H1 (cell line): Measurements from ENCODE around the gene MLPH. TPM values are rescaled to one million over a fixed set of nuclear protein-coding genes. Genes with fewer than 3 reads are reported as not detected.
A peak's percentile ranks its signal among the peaks of the same experiment; 100 is the strongest.

ENCODE experiments used
- CTCF ChIA-PET: fragments of 300-600 bp; sonication (Branson Sonifier 250); formaldehyde crosslinking; loops from one replicate; lab custom pipeline; 2021; ENCODE audit not compliant: partially characterized antibody; lab: Charles Lee
- POLR2A ChIA-PET: fragments of 300-600 bp; sonication (Branson Sonifier 250); formaldehyde crosslinking; loops from one replicate; lab custom pipeline; 2021; ENCODE audit warnings: inconsistent platforms; ENCODE audit not compliant: partially characterized antibody; lab: Charles Lee
- DNase-seq, 2 experiments: peaks; one replicate each; pipeline versions ENCODE4 v3.0.0 to v3.0.0-alpha.2; 2010 to 2022; ENCODE audit warnings: low spot score in 2 of 2, low read depth in 1 of 2, mixed read lengths in 1 of 2
- FAIRE-seq: peaks from 2 replicates; lab custom pipeline; 2011; peaks lifted over from hg19 to GRCh38; lab: Jason Lieb, UNC
- H2AFZ ChIP-seq: 2 replicates; pipeline ENCODE4 v1.8.1; 2012; ENCODE audit warnings: low read length, inconsistent platforms
- H2AK5ac ChIP-seq: 2 replicates; pipeline ENCODE4 v1.6.1; 2013; ENCODE audit warnings: low read depth, low read length
- H2BK120ac ChIP-seq: replicated peaks from 2 replicates; pipeline ENCODE3; 2013; ENCODE audit warnings: low read depth, low read length, inconsistent platforms
- H2BK12ac ChIP-seq: 2 replicates; pipeline ENCODE4 v1.6.1; 2013; ENCODE audit warnings: low read depth, low read length
- H2BK15ac ChIP-seq: 2 replicates; pipeline ENCODE4 v1.6.1; 2013; ENCODE audit warnings: low read length
- H2BK20ac ChIP-seq: 2 replicates; pipeline ENCODE4 v1.6.1; 2013; ENCODE audit warnings: low read length
- H2BK5ac ChIP-seq: 2 replicates; pipeline ENCODE4 v1.6.1; 2013; ENCODE audit warnings: low read depth, low read length
- H3K14ac ChIP-seq: 2 replicates; pipeline ENCODE4 v1.6.1; 2013; ENCODE audit warnings: inconsistent platforms; ENCODE audit not compliant: insufficient read length
- H3K18ac ChIP-seq: 2 replicates; pipeline ENCODE4 v1.6.1; 2013; ENCODE audit warnings: low read length; ENCODE audit errors: extremely low read depth
- H3K23ac ChIP-seq: 2 replicates; pipeline ENCODE4 v1.6.1; 2013; ENCODE audit warnings: inconsistent platforms; ENCODE audit not compliant: insufficient read length
- H3K23me2 ChIP-seq: 2 replicates; pipeline ENCODE4 v1.6.1; 2013; ENCODE audit warnings: low read depth, low read length
- H3K27ac ChIP-seq: 2 replicates; pipeline ENCODE4 v1.6.1; 2011; ENCODE audit warnings: low read depth, low read length, inconsistent platforms
- H3K27me3 ChIP-seq, 4 experiments: replicated peaks in 1 of 4; 1 replicate in 1 of 4; 2 replicates in 3 of 4; pipeline versions ENCODE4 v1.6.1 to v1.8.1; 2011 to 2013; ENCODE audit warnings: low read length in 3 of 4, mild to moderate bottlenecking in 3 of 4, inconsistent platforms in 2 of 4, mixed read lengths in 2 of 4, moderate library complexity in 1 of 4; ENCODE audit not compliant: control insufficient read depth in 3 of 4, insufficient read depth in 3 of 4; ENCODE audit errors: extremely low read depth in 1 of 4
- H3K36me3 ChIP-seq, 4 experiments: 2 replicates each; pipeline versions ENCODE4 v1.6.1 to v1.8.1; 2011 to 2013; ENCODE audit warnings: mild to moderate bottlenecking in 4 of 4, low read length in 3 of 4, moderate library complexity in 2 of 4, control low read depth in 1 of 4, inconsistent platforms in 1 of 4; ENCODE audit not compliant: insufficient read depth in 4 of 4, control insufficient read depth in 2 of 4
- H3K4ac ChIP-seq: replicated peaks from 2 replicates; pipeline ENCODE3; 2013; ENCODE audit warnings: low read length, low read depth, mixed read lengths, inconsistent platforms; ENCODE audit not compliant: insufficient read length
- H3K4me1 ChIP-seq, 4 experiments: replicated peaks in 1 of 4; 1 replicate in 1 of 4; 2 replicates in 3 of 4; pipeline versions ENCODE4 v1.6.1 to v1.8.1; 2011 to 2013; ENCODE audit warnings: low read length in 3 of 4, inconsistent platforms in 2 of 4, mixed read lengths in 1 of 4; ENCODE audit not compliant: insufficient read depth in 4 of 4, control insufficient read depth in 3 of 4
- H3K4me2 ChIP-seq, 2 experiments: 2 replicates each; pipeline versions ENCODE4 v1.6.1 to v1.8.1; 2011 to 2013; ENCODE audit warnings: low read depth in 2 of 2, low read length in 2 of 2, control low read depth in 1 of 2, inconsistent platforms in 1 of 2, mild to moderate bottlenecking in 1 of 2; ENCODE audit not compliant: insufficient read depth in 1 of 2
- H3K4me3 ChIP-seq, 4 experiments: fragments of 200-600, 300-600 bp in 1 of 4; sonication (generic), shearing (Covaris generic), sonication (Bioruptor Twin) in 1 of 4; 2 replicates each; pipeline versions ENCODE4 v1.5.1 to v1.8.1; 2011 to 2016; ENCODE audit warnings: low read length in 4 of 4, low read depth in 3 of 4, control low read depth in 2 of 4, inconsistent platforms in 2 of 4, mild to moderate bottlenecking in 2 of 4, mixed read lengths in 1 of 4, moderate library complexity in 1 of 4; ENCODE audit not compliant: insufficient read depth in 2 of 4; ENCODE audit errors: extremely low read depth in 1 of 4
- H3K56ac ChIP-seq: replicated peaks from 2 replicates; pipeline ENCODE3; 2013; ENCODE audit warnings: low read depth, mild to moderate bottlenecking, mixed read lengths, low read length, inconsistent platforms; ENCODE audit not compliant: insufficient read length
- H3K79me1 ChIP-seq: 2 replicates; pipeline ENCODE4 v1.6.1; 2013; ENCODE audit warnings: low read depth, low read length, control low read depth
- H3K79me2 ChIP-seq, 2 experiments: 2 replicates each; pipeline versions ENCODE4 v1.6.1 to v1.8.1; 2012 to 2013; ENCODE audit warnings: low read length in 2 of 2, mild to moderate bottlenecking in 2 of 2, inconsistent platforms in 1 of 2; ENCODE audit not compliant: insufficient read depth in 2 of 2, control insufficient read depth in 1 of 2
- H3K9ac ChIP-seq, 4 experiments: replicated peaks in 1 of 4; 1 replicate in 1 of 4; 2 replicates in 3 of 4; pipeline versions ENCODE4 v1.6.1 to v1.8.1; 2011 to 2013; ENCODE audit warnings: low read depth in 3 of 4, low read length in 3 of 4, control low read depth in 2 of 4, mild to moderate bottlenecking in 2 of 4, moderate library complexity in 2 of 4, inconsistent platforms in 1 of 4; ENCODE audit errors: extremely low read depth in 1 of 4
- H3K9me3 ChIP-seq, 2 experiments: 2 replicates each; pipeline versions ENCODE4 v1.6.1 to v1.8.1; 2012 to 2013; ENCODE audit warnings: mild to moderate bottlenecking in 2 of 2, moderate library complexity in 2 of 2, control low read depth in 1 of 2, inconsistent platforms in 1 of 2, low read depth in 1 of 2, low read length in 1 of 2, mixed read lengths in 1 of 2; ENCODE audit not compliant: insufficient read depth in 2 of 2
- H4K20me1 ChIP-seq, 2 experiments: replicated peaks in 1 of 2; 2 replicates each; pipeline versions ENCODE3 to v1.8.1; 2011 to 2013; ENCODE audit warnings: inconsistent platforms in 2 of 2, low read length in 2 of 2, mild to moderate bottlenecking in 1 of 2; ENCODE audit not compliant: insufficient read depth in 2 of 2, control insufficient read depth in 1 of 2
- H4K5ac ChIP-seq: 2 replicates; pipeline ENCODE4 v1.6.1; 2013; ENCODE audit warnings: low read length, low read depth, mixed read lengths, inconsistent platforms; ENCODE audit not compliant: insufficient read length
- H4K8ac ChIP-seq: 2 replicates; pipeline ENCODE4 v1.8.0; 2013; ENCODE audit warnings: mild to moderate bottlenecking, moderate library complexity, low read length, inconsistent platforms; ENCODE audit not compliant: insufficient read depth; ENCODE audit errors: extremely low read depth
- H4K91ac ChIP-seq: replicated peaks from 2 replicates; pipeline ENCODE3; 2013; ENCODE audit warnings: low read length, mixed read lengths, inconsistent platforms; ENCODE audit not compliant: insufficient read length
- CBX5 ChIP-seq: fragments of 300-800, 300-1000 bp; sonication (generic); IDR thresholded peaks from 2 replicates; pipeline ENCODE4 v1.7.1; 2016; ENCODE audit warnings: antibody characterized with exemption, low read length, low read depth
- CREB1 ChIP-seq: IDR thresholded peaks from 2 replicates; pipeline ENCODE4 v1.6.1; 2012; ENCODE audit warnings: inconsistent platforms
- CTBP2 ChIP-seq: IDR thresholded peaks from 2 replicates; pipeline ENCODE4 v1.7.0; 2011; ENCODE audit warnings: borderline replicate concordance, mild to moderate bottlenecking, moderate library complexity, mixed read lengths, low read length; ENCODE audit not compliant: insufficient read depth, insufficient read length
- EGR1 ChIP-seq: IDR thresholded peaks from 2 replicates; pipeline ENCODE4 v1.6.1; 2011; ENCODE audit warnings: low read depth, low read length, borderline replicate concordance
- EP300 ChIP-seq, 2 experiments: IDR thresholded peaks; 1 replicate in 1 of 2; 2 replicates in 1 of 2; pipeline ENCODE4 v1.6.1; 2011 to 2012; ENCODE audit warnings: low read depth in 2 of 2, low read length in 2 of 2, mild to moderate bottlenecking in 2 of 2, borderline replicate concordance in 1 of 2, inconsistent platforms in 1 of 2, moderate library complexity in 1 of 2
- MAFK ChIP-seq: IDR thresholded peaks from 2 replicates; pipeline ENCODE4 v1.6.1; 2012; ENCODE audit warnings: low read depth, mild to moderate bottlenecking, improper control_type of control experiment, low read length
- POLR2AphosphoS5 ChIP-seq: IDR thresholded peaks from 2 replicates; pipeline ENCODE4 v1.6.1; 2011; ENCODE audit warnings: low read depth, low read length
- SP1 ChIP-seq: IDR thresholded peaks from 2 replicates; pipeline ENCODE4 v1.6.1; 2011; ENCODE audit warnings: low read depth, low read length
- SP4 ChIP-seq: IDR thresholded peaks from 2 replicates; pipeline ENCODE4 v1.6.1; 2012; ENCODE audit warnings: low read length, inconsistent platforms
- YY1 ChIP-seq: IDR thresholded peaks from 2 replicates; pipeline ENCODE4 v1.6.1; 2011; ENCODE audit warnings: low read depth, mild to moderate bottlenecking, low read length
- WGBS, 2 experiments: shearing (Covaris generic) in 1 of 2; methylation state at CpG; one replicate each; pipeline versions ENCODE4 v1.1.6 to v1.1.7; 2013 to 2015; ENCODE audit warnings: low lambda C conversion rate in 2 of 2, mixed read lengths in 2 of 2, inconsistent platforms in 1 of 2, low coverage in 1 of 2, missing lambda C conversion rate in 1 of 2; ENCODE audit not compliant: insufficient replicate concordance in 2 of 2, insufficient coverage in 1 of 2, insufficient read length in 1 of 2; ENCODE audit errors: extremely low coverage in 1 of 2, missing lambda C conversion rate in 1 of 2; 5-methylcytosine and 5-hydroxymethylcytosine counted together
- polyA plus RNA-seq, 7 experiments: library from polyadenylated mRNA; depleted of rRNA in 3 of 7; stranded (reverse) in 5 of 7; unstranded in 2 of 7; fragments of >200 nt in 5 of 7; fragments of 200-250 nt in 2 of 7; gene quantifications; 1 replicate in 5 of 7; 2 replicates in 1 of 7; 4 replicates in 1 of 7; pipeline versions ENCODE4 v1.2.1 to v1.2.3, GENCODE V29; 2011 to 2013; ENCODE audit warnings: missing spikeins in 2 of 7, mixed read lengths in 2 of 7
- total RNA-seq: library from RNA; stranded (reverse); fragmentation: NEBNext Ultra II Directional; extraction: Animal tissue kit (Norgen Biotek cat#: 25700); gene quantifications from 2 replicates; pipeline ENCODE4 v1.2.1, GENCODE V29; 2021

MLPH gene
- total and polyA plus RNA-seq, 2 of the 8 experiments (the other 6 are each of a cell fraction or from before 2014, with no cell fraction given), result 12.7 to 17.0 TPM

- Histone ChIP-seq H4K20me1 (no peaks in the 10 kb centered on the region), H2BK15ac (peak overlapping the region; percentile 53; the same call in 1 of the 2 replicates), H3K23ac (no peak overlapping the region), H2AK5ac (no peak overlapping the region; the same call in 1 of the 2 replicates), H4K8ac (peak overlapping the region; percentile 60; the same call in 1 of the 2 replicates), H3K9me3 (peaks cover 9 to 13% of the 10 kb centered on the region in 2 experiments), H3K4me2 (peak overlapping the region; percentile 85 to 97), H3K79me2 (peaks cover 0 to 2% of the 10 kb centered on the region in 2 experiments; a peak in 1 of 4 replicates), H4K5ac (no peak overlapping the region), H2BK5ac (no peak overlapping the region; the same call in 1 of the 2 replicates), H2AFZ (0 out of 2 replicates have a peak overlapping the region, but pooled peaks have one; percentile 72), H3K56ac (no peak overlapping the region), H3K27me3 (peaks cover 6 to 32% (median 22%) of the 10 kb centered on the region in 4 experiments; a peak in 6 of 7 replicates), H3K36me3 (peaks cover 0 to 6% (median 2%) of the 10 kb centered on the region in 4 experiments; a peak in 3 of 8 replicates), H2BK120ac (no peak overlapping the region), H3K79me1 (no peaks in the 10 kb centered on the region; the same call in 1 of the 2 replicates), H2BK12ac (0 out of 2 replicates have a peak overlapping the region, but pooled peaks have one; percentile 77), H3K4me3 (peak overlapping the region; percentile 53 to 78 (median 70)), H3K14ac (no peak overlapping the region), H3K18ac (0 out of 2 replicates have a peak overlapping the region, but pooled peaks have one; percentile 38), H4K91ac (peak overlapping the region; percentile 67), H3K4me1 (peaks cover 9 to 28% (median 23%) of the 10 kb centered on the region in 4 experiments), H3K27ac (no peak overlapping the region), H2BK20ac (peak overlapping the region; percentile 37; the same call in 1 of the 2 replicates), H3K4ac (no peak overlapping the region), H3K9ac (no peak overlapping the region), H3K23me2 (peaks cover 12% of the 10 kb centered on the region; the same call in 1 of the 2 replicates)
- FAIRE-seq (no peak), DNase-seq (no peak)
- ChIA-PET CTCF (interaction anchor here (1.0 to 7.3 kb wide), 6 partner anchors 13 to 89 kb away, joined by 4 to 48 read pairs (median 12); partner anchors contain the start of gene PRLH), POLR2A (interaction anchor here (1.0 to 2.8 kb wide), 4 partner anchors 10 to 22 kb away, joined by 3 to 16 read pairs (median 4); no protein-coding TSS in a partner anchor)
- WGBS, 2 experiments, result 42% methylated on average over 13 of the region's 14 CpGs; no CpG with 5 or more reads in 1 of the 2 experiments
- TF ChIP-seq EGR1 (no peak), EP300 (IDR thresholded peaks at IDR 0.05; ENCODE audit: borderline replicate concordance in 1 of 2, low read depth in 2 of 2, low read length in 2 of 2) (no peak), SP1 (no peak), POLR2AphosphoS5 (no peak), CBX5 (no peak), SP4 (no peak), CREB1 (no peak), MAFK (no peak), YY1 (no peak), CTBP2 (no peak)
Observed at GRCh38 chr2:237487496-237487895, 445 bp downstream of the MLPH start.
